Nephron (organoid): Measurements from ENCODE around the gene LEPR.
A peak's percentile ranks its signal among the peaks of the same experiment; 100 is the strongest.
"Not testable (repeated sequence)": the region's sequence is repeated elsewhere in the genome, so short reads cannot be mapped to it uniquely, and the experiment has no call there.

Source experiments
- H3K27ac Mint-ChIP-seq, 3 experiments: 2 replicates each; pipeline ENCODE4 v1.8.0; 2020; ENCODE audit warnings: mixed read lengths in 3 of 3, mild to moderate bottlenecking in 2 of 3, moderate library complexity in 1 of 3
- H3K27me3 Mint-ChIP-seq: 2 replicates; pipeline ENCODE4 v1.8.0; 2021; ENCODE audit warnings: low read depth, mild to moderate bottlenecking, moderate library complexity, mixed read lengths
- H3K36me3 Mint-ChIP-seq: 2 replicates; pipeline ENCODE4 v1.8.0; 2020; ENCODE audit warnings: low read depth, mixed read lengths
- H3K4me1 Mint-ChIP-seq: 2 replicates; pipeline ENCODE4 v1.8.0; 2020; ENCODE audit warnings: mixed read lengths
- H3K4me3 Mint-ChIP-seq, 3 experiments: 2 replicates each; pipeline ENCODE4 v1.8.0; 2020; ENCODE audit warnings: mild to moderate bottlenecking in 3 of 3, mixed read lengths in 3 of 3, moderate library complexity in 2 of 3
- H3K9me3 Mint-ChIP-seq: 2 replicates; pipeline ENCODE4 v1.8.0; 2020; ENCODE audit warnings: mixed read lengths
- CTCF ChIP-seq, 3 experiments: fragments of 200-600 bp; sonication (generic); IDR thresholded peaks; one replicate each; pipeline ENCODE4 v1.5.0; 2021; ENCODE audit warnings: antibody characterized with exemption in 3 of 3; ENCODE audit not compliant: unreplicated experiment in 3 of 3

The LEPR gene

GRCh38 chr1:65420590-65421350 lies at the start of gene LEPR, which contains the start of gene LEPROT:
Gene LEPR (plus strand): TSS chr1:65420668. CDS start chr1:65565566, 144,898 bp downstream.
Gene LEPROT (plus strand): TSS chr1:65420668. CDS start chr1:65420725, 57 bp downstream.
- Mint-ChIP-seq H3K36me3 (peaks cover 17% of the 10 kb centered on the region), H3K4me1 (peaks cover 3% of the 10 kb centered on the region), H3K9me3 (no peaks in the 10 kb centered on the region), H3K4me3 (peak within 1 kb of the TSS in 1 of 3 experiments; percentile 92), H3K27ac (peak within 1 kb of the TSS in 1 of 3 experiments; percentile 95), H3K27me3 (peaks cover 5% of the 10 kb centered on the region)
- TF ChIP-seq CTCF (IDR thresholded peaks at IDR 0.05; ENCODE audit: unreplicated experiment in 3 of 3) = no peak

- Mint-ChIP-seq H3K36me3 (no peaks in the 10 kb centered on the region), H3K27me3 (no peaks in the 10 kb centered on the region), H3K9me3 (no peaks in the 10 kb centered on the region), H3K27ac (no peak overlapping the region), H3K4me1 (no peaks in the 10 kb centered on the region), H3K4me3 (no peak overlapping the region)
- no peak for TF ChIP-seq CTCF (IDR thresholded peaks at IDR 0.05; ENCODE audit: unreplicated experiment in 3 of 3)
Measured at GRCh38 chr1:65371544-65371943, 48.9 kb upstream of the LEPR start.

GRCh38 chr1:65372557-65372956 lies 47.9 kb upstream of the LEPR start:
- H3K27me3 Mint-ChIP-seq = no peaks in the 10 kb centered on the region
- no peak for TF ChIP-seq CTCF (IDR thresholded peaks at IDR 0.05; ENCODE audit: unreplicated experiment in 3 of 3)
- no peak overlapping the region for H3K4me3 Mint-ChIP-seq
- H3K9me3 Mint-ChIP-seq = no peaks in the 10 kb centered on the region
- H3K27ac Mint-ChIP-seq = no peak overlapping the region
- no peaks in the 10 kb centered on the region for H3K36me3 Mint-ChIP-seq
- H3K4me1 Mint-ChIP-seq = no peaks in the 10 kb centered on the region

GRCh38 chr1:65377496-65378246 lies 42.8 kb upstream of the LEPR start:
- H3K36me3 Mint-ChIP-seq = peaks cover 5% of the 10 kb centered on the region
- no peaks in the 10 kb centered on the region for H3K27me3 Mint-ChIP-seq
- TF ChIP-seq CTCF (IDR thresholded peaks at IDR 0.05; ENCODE audit: unreplicated experiment in 3 of 3) = no peak
- H3K4me3 Mint-ChIP-seq = no peak overlapping the region
- H3K27ac Mint-ChIP-seq = no peak overlapping the region
- H3K9me3 Mint-ChIP-seq = no peaks in the 10 kb centered on the region
- H3K4me1 Mint-ChIP-seq = no peaks in the 10 kb centered on the region

GRCh38 chr1:65378247-65378946 lies 42.1 kb upstream of the LEPR start:
- Mint-ChIP-seq H3K36me3 (peaks cover 8% of the 10 kb centered on the region), H3K9me3 (no peaks in the 10 kb centered on the region), H3K27ac (no peak overlapping the region), H3K4me1 (no peaks in the 10 kb centered on the region), H3K27me3 (no peaks in the 10 kb centered on the region), H3K4me3 (no peak overlapping the region)
- no peak for TF ChIP-seq CTCF (IDR thresholded peaks at IDR 0.05; ENCODE audit: unreplicated experiment in 3 of 3)

- not testable (repeated sequence) for H3K4me1 Mint-ChIP-seq
Measured at GRCh38 chr1:65384426-65384825, 36.0 kb upstream of the LEPR start.

More at GRCh38 chr1:65384426-65384825, 36.0 kb upstream of the LEPR start:
- H3K4me3 Mint-ChIP-seq, H3K27ac Mint-ChIP-seq, H3K9me3 Mint-ChIP-seq, H3K27me3 Mint-ChIP-seq: not testable (repeated sequence)
- H3K36me3 Mint-ChIP-seq = peaks cover 19% of the 10 kb centered on the region
